Ammon's horn (tissue), 1 donor: ENCODE results near the gene SLC22A17.
"Not testable (repeated sequence)": the region's sequence is repeated elsewhere in the genome, so short reads cannot be mapped to it uniquely, and the experiment has no call there.

ENCODE experiments used
- DNase-seq: peaks from one replicate; pipeline ENCODE4 v3.0.0-alpha.2; 2016; ENCODE audit warnings: low spot score

Gene SLC22A17

GRCh38 chr14:23339506-23340268 lies 13.0 kb downstream of the SLC22A17 start:
- DNase-seq = no peak

GRCh38 chr14:23335623-23336022 lies 17.1 kb downstream of the SLC22A17 start:
- DNase-seq = no peak

- peak; percentile 89 for DNase-seq
These were observed 24.5 kb downstream of the SLC22A17 start for GRCh38 chr14:23327947-23328744.

GRCh38 chr14:23326491-23327332 lies 26.0 kb downstream of the SLC22A17 start:
- DNase-seq = no peak

GRCh38 chr14:23325746-23326145 lies 26.9 kb downstream of the SLC22A17 start:
- DNase-seq = not testable (repeated sequence)

- DNase-seq = no peak
These were observed 27.7 kb downstream of the SLC22A17 start for GRCh38 chr14:23324993-23325392.

- DNase-seq = no peak
These were observed 28.2 kb downstream of the SLC22A17 start for GRCh38 chr14:23324455-23324846.

- DNase-seq = no peak
These were observed 28.7 kb downstream of the SLC22A17 start for GRCh38 chr14:23323838-23324454.

GRCh38 chr14:23322568-23323517 lies 29.8 kb downstream of the SLC22A17 start:
- no peak for DNase-seq

- no peak for DNase-seq
These were observed 30.8 kb downstream of the SLC22A17 start for GRCh38 chr14:23321572-23322547.

- DNase-seq = peak; percentile 100
These were observed 31.8 kb downstream of the SLC22A17 start, which contains the start of gene PABPN1 for GRCh38 chr14:23320584-23321571. Gene PABPN1, plus strand, starts transcription at chr14:23321457. Its CDS starts 13 bp downstream, at chr14:23321470.

- DNase-seq = no peak
These were observed 32.7 kb downstream of the SLC22A17 start for GRCh38 chr14:23319746-23320583.

GRCh38 chr14:23316300-23316699 lies 36.4 kb downstream of the SLC22A17 start:
- DNase-seq = no peak

GRCh38 chr14:23310546-23310945 lies 42.1 kb downstream of the SLC22A17 start:
- DNase-seq = no peak

GRCh38 chr14:23308721-23309445 lies 43.8 kb downstream of the SLC22A17 start:
- no peak for DNase-seq
